ENCODE data around the gene UGT2B28. TPM values are rescaled to one million over a fixed set of nuclear protein-coding genes. Genes with fewer than 3 reads are reported as not detected.
A peak's percentile ranks its signal among the peaks of the same experiment; 100 is the strongest.
"Not testable (repeated sequence)": the region's sequence is repeated elsewhere in the genome, so short reads cannot be mapped to it uniquely, and the experiment has no call there.

The UGT2B28 gene
- total RNA-seq, 2 donors from 2014 or later: not detected

- H3K27me3 ChIP-seq: no peaks in the 10 kb centered on the region
- peaks cover 18% of the 10 kb centered on the region for H3K4me1 ChIP-seq
- no peak overlapping the region for H3K27ac ChIP-seq
- ATAC-seq: no peak
- no peak for DNase-seq
- no peaks in the 10 kb centered on the region for H3K36me3 ChIP-seq (replicated peaks in 1 of 2; ENCODE audit: insufficient read depth in 1 of 2, low read depth in 2 of 2)
- no peak for TF ChIP-seq CTCF (IDR thresholded peaks at IDR 0.05)
- no peak for TF ChIP-seq POLR2A (IDR thresholded peaks at IDR 0.05)
- H3K9me3 ChIP-seq: no peaks in the 10 kb centered on the region
- intact Hi-C loops (cut with DNase I): no loop called here
- H3K4me3 ChIP-seq: no peak overlapping the region
- 75% methylated on average over 2 of the region's 2 CpGs for WGBS, 2 donors
Measured at GRCh38 chr4:69323284-69323683, 43.0 kb downstream of the UGT2B28 start.

- Histone ChIP-seq H3K4me1 (peaks cover 11% of the 10 kb centered on the region), H3K4me3 (no peak overlapping the region), H3K27ac (peak overlapping the region in 3 of 4 donors; percentile 36 to 80 (median 55)), H3K9me3 (no peaks in the 10 kb centered on the region), H3K27me3 (no peaks in the 10 kb centered on the region), H3K36me3 (replicated peaks in 1 of 2; ENCODE audit: insufficient read depth in 1 of 2, low read depth in 2 of 2) (no peaks in the 10 kb centered on the region)
- no peak for DNase-seq
- WGBS, 2 donors: 49 to 58% methylated on average over 4 of the region's 4 CpGs
- TF ChIP-seq POLR2A (IDR thresholded peaks at IDR 0.05) (no peak), CTCF (IDR thresholded peaks at IDR 0.05) (no peak)
- ATAC-seq: no peak
- intact Hi-C loops (cut with DNase I): no loop called here
Measured at GRCh38 chr4:69330345-69331047, 50.2 kb downstream of the UGT2B28 start.

GRCh38 chr4:69331304-69331703 lies 51.0 kb downstream of the UGT2B28 start:
- H3K27me3 ChIP-seq; H3K36me3 ChIP-seq (replicated peaks in 1 of 2; ENCODE audit: insufficient read depth in 1 of 2, low read depth in 2 of 2); H3K9me3 ChIP-seq; H3K4me3 ChIP-seq; intact Hi-C loops (cut with DNase I): not testable (repeated sequence)
- ATAC-seq: peak; percentile 99
- H3K4me1 ChIP-seq: peaks cover 11% of the 10 kb centered on the region
- H3K27ac ChIP-seq: peak overlapping the region in 3 of 4 donors; percentile 30 to 80 (median 55)
- 14 to 15% methylated on average over 2 of the region's 2 CpGs for WGBS, 2 donors
- peak in 2 of 4 donors; percentile 27 to 57 for DNase-seq

- peak in 2 of 4 donors; percentile 27 to 30 for DNase-seq
- H3K36me3 ChIP-seq (replicated peaks in 1 of 2; ENCODE audit: insufficient read depth in 1 of 2, low read depth in 2 of 2); intact Hi-C loops (cut with DNase I); H3K27ac ChIP-seq; H3K4me3 ChIP-seq; H3K9me3 ChIP-seq; ATAC-seq; H3K27me3 ChIP-seq: not testable (repeated sequence)
- peaks cover 11% of the 10 kb centered on the region for H3K4me1 ChIP-seq
- TF ChIP-seq CTCF (IDR thresholded peaks at IDR 0.05): peak in 2 of 7 experiments; percentile 14 to 39
Measured at GRCh38 chr4:69335485-69335884, 55.2 kb downstream of the UGT2B28 start.

- 50 to 63% methylated on average over 2 of the region's 2 CpGs for WGBS, 2 donors
- H3K27ac ChIP-seq; H3K9me3 ChIP-seq; ATAC-seq; H3K36me3 ChIP-seq (replicated peaks in 1 of 2; ENCODE audit: insufficient read depth in 1 of 2, low read depth in 2 of 2); intact Hi-C loops (cut with DNase I); DNase-seq; H3K27me3 ChIP-seq; H3K4me3 ChIP-seq: not testable (repeated sequence)
- peaks cover 21% of the 10 kb centered on the region for H3K4me1 ChIP-seq
Measured at GRCh38 chr4:69343114-69343513, 62.8 kb downstream of the UGT2B28 start.

- H3K9me3 ChIP-seq; H3K4me3 ChIP-seq; DNase-seq; intact Hi-C loops (cut with DNase I); H3K27me3 ChIP-seq; H3K27ac ChIP-seq; H3K36me3 ChIP-seq (replicated peaks in 1 of 2; ENCODE audit: insufficient read depth in 1 of 2, low read depth in 2 of 2): not testable (repeated sequence)
- WGBS, 2 donors: 24 to 28% methylated on average over 8 of the region's 8 CpGs
- peak; percentile 30 for ATAC-seq
- H3K4me1 ChIP-seq: peaks cover 21% of the 10 kb centered on the region
Measured at GRCh38 chr4:69343558-69344420, 63.5 kb downstream of the UGT2B28 start.

Data from body of pancreas (tissue), 4 donors.